ENCODE data around the gene GNAO1.

GNAO1 gene

DNA sequence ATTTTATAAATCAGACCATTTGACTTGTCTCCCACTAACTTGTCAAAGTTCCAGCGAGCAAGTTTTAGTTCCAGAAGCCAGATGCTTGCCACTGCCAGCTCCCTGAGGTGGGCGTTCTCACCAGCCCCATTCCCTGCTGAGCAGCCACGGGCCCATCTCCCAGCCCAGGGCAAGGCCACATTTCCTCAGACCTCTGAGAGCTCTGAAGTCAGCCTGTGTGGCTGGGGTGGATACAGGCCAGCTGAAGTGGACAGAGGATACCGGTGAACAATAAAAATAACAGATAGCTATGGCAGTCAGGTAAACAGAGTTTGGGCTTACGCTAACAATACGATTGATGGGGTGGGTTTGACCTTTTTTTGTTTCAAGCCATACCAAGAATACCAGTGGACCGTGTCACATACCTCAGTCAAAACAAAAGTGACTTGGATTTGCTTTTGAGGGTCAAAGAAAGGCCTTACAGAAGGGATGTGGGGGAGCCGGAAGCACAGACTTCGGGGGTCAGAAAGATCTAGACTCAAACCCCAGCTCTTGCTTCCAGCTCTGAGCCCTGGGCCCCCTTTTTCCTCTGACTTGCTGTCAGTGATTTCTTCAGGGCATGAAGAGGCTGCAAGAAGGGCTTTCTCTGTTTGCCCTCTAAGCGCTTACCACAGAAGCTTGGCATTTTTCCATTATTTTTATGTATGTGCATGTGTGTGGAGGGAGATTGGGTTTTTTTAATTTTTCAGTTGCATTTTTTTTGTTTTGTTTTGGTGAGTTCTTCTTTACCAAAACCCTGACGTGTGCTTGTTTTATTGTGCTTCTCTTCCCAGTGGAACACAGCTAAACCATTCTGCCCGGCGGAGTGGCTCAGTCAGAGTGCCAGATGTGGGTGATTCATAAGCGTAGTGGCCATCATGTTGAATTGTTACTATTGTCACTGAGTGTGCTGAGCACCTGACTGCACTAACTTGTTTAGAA is 109.9 kb downstream of the GNAO1 start:
- no peaks in the 10 kb centered on the region for H3K36me3 ChIP-seq (ENCODE audit: control insufficient read depth, insufficient read depth, low read length)
- H3K27me3 ChIP-seq (ENCODE audit: control insufficient read depth, insufficient read depth, low read length): 0 out of 2 replicates have a peak, but pooled peaks cover 3% of the 10 kb centered on the region
- H3K9me3 ChIP-seq (ENCODE audit: control insufficient read depth, insufficient read depth, low read length): no peaks in the 10 kb centered on the region
- H3K27ac ChIP-seq (ENCODE audit: low read depth, low read length): no peak overlapping the region
- no peak overlapping the region for H3K9ac ChIP-seq (ENCODE audit: low read depth, low read length)
- H3K4me3 ChIP-seq (ENCODE audit: low read depth, low read length): no peak overlapping the region
- H3K4me1 ChIP-seq (ENCODE audit: control insufficient read depth, insufficient read depth, low read length): peaks cover 21% of the 10 kb centered on the region

- no peaks in the 10 kb centered on the region for H3K36me3 ChIP-seq (ENCODE audit: control insufficient read depth, insufficient read depth, low read length)
- H3K4me3 ChIP-seq (ENCODE audit: low read depth, low read length): no peak overlapping the region
- H3K27ac ChIP-seq (ENCODE audit: low read depth, low read length): no peak overlapping the region
- H3K4me1 ChIP-seq (ENCODE audit: control insufficient read depth, insufficient read depth, low read length): peaks cover 10% of the 10 kb centered on the region; the same call in 1 of the 2 replicates
- no peaks in the 10 kb centered on the region for H3K9me3 ChIP-seq (ENCODE audit: control insufficient read depth, insufficient read depth, low read length)
- 0 out of 2 replicates have a peak, but pooled peaks cover 2% of the 10 kb centered on the region for H3K27me3 ChIP-seq (ENCODE audit: control insufficient read depth, insufficient read depth, low read length)
- no peak overlapping the region for H3K9ac ChIP-seq (ENCODE audit: low read depth, low read length)
Observed at GRCh38 chr16:56302506-56302905, 111.2 kb downstream of the GNAO1 start.

- no peaks in the 10 kb centered on the region for H3K36me3 ChIP-seq (ENCODE audit: control insufficient read depth, insufficient read depth, low read length)
Observed at GRCh38 chr16:56303066-56303715, 111.9 kb downstream of the GNAO1 start.

GRCh38 chr16:56303880-56304279 is 112.6 kb downstream of the GNAO1 start:
- H3K9ac ChIP-seq (ENCODE audit: low read depth, low read length): no peak overlapping the region
- no peaks in the 10 kb centered on the region for H3K36me3 ChIP-seq (ENCODE audit: control insufficient read depth, insufficient read depth, low read length)
- H3K27ac ChIP-seq (ENCODE audit: low read depth, low read length): no peak overlapping the region
- H3K4me3 ChIP-seq (ENCODE audit: low read depth, low read length): no peak overlapping the region
- H3K4me1 ChIP-seq (ENCODE audit: control insufficient read depth, insufficient read depth, low read length): peaks cover 10% of the 10 kb centered on the region; the same call in 1 of the 2 replicates
- H3K9me3 ChIP-seq (ENCODE audit: control insufficient read depth, insufficient read depth, low read length): no peaks in the 10 kb centered on the region
- no peaks in the 10 kb centered on the region for H3K27me3 ChIP-seq (ENCODE audit: control insufficient read depth, insufficient read depth, low read length)

More at GRCh38 chr16:56303066-56303715, 111.9 kb downstream of the GNAO1 start:
- no peak overlapping the region for H3K4me3 ChIP-seq (ENCODE audit: low read depth, low read length)
- H3K27me3 ChIP-seq (ENCODE audit: control insufficient read depth, insufficient read depth, low read length): no peaks in the 10 kb centered on the region
- no peak overlapping the region for H3K27ac ChIP-seq (ENCODE audit: low read depth, low read length)
- peaks cover 10% of the 10 kb centered on the region; the same call in 1 of the 2 replicates for H3K4me1 ChIP-seq (ENCODE audit: control insufficient read depth, insufficient read depth, low read length)
- H3K9me3 ChIP-seq (ENCODE audit: control insufficient read depth, insufficient read depth, low read length): no peaks in the 10 kb centered on the region
- no peak overlapping the region for H3K9ac ChIP-seq (ENCODE audit: low read depth, low read length)

GRCh38 chr16:56305956-56306565 is 114.8 kb downstream of the GNAO1 start:
- no peak overlapping the region for H3K9ac ChIP-seq (ENCODE audit: low read depth, low read length)
- H3K27me3 ChIP-seq (ENCODE audit: control insufficient read depth, insufficient read depth, low read length): no peaks in the 10 kb centered on the region
- H3K9me3 ChIP-seq (ENCODE audit: control insufficient read depth, insufficient read depth, low read length): no peaks in the 10 kb centered on the region
- no peaks in the 10 kb centered on the region for H3K36me3 ChIP-seq (ENCODE audit: control insufficient read depth, insufficient read depth, low read length)
- H3K27ac ChIP-seq (ENCODE audit: low read depth, low read length): peak overlapping the region; percentile 29
- no peak overlapping the region for H3K4me3 ChIP-seq (ENCODE audit: low read depth, low read length)
- peaks cover 10% of the 10 kb centered on the region; the same call in 1 of the 2 replicates for H3K4me1 ChIP-seq (ENCODE audit: control insufficient read depth, insufficient read depth, low read length)

- Histone ChIP-seq H3K4me3 (ENCODE audit: low read depth, low read length) (no peak overlapping the region), H3K9me3 (ENCODE audit: control insufficient read depth, insufficient read depth, low read length) (no peaks in the 10 kb centered on the region), H3K36me3 (ENCODE audit: control insufficient read depth, insufficient read depth, low read length) (no peaks in the 10 kb centered on the region), H3K9ac (ENCODE audit: low read depth, low read length) (no peak overlapping the region), H3K4me1 (ENCODE audit: control insufficient read depth, insufficient read depth, low read length) (peaks cover 10% of the 10 kb centered on the region; the same call in 1 of the 2 replicates), H3K27ac (ENCODE audit: low read depth, low read length) (no peak overlapping the region), H3K27me3 (ENCODE audit: control insufficient read depth, insufficient read depth, low read length) (no peaks in the 10 kb centered on the region)
Observed at GRCh38 chr16:56306690-56307533, 115.6 kb downstream of the GNAO1 start.

DNA sequence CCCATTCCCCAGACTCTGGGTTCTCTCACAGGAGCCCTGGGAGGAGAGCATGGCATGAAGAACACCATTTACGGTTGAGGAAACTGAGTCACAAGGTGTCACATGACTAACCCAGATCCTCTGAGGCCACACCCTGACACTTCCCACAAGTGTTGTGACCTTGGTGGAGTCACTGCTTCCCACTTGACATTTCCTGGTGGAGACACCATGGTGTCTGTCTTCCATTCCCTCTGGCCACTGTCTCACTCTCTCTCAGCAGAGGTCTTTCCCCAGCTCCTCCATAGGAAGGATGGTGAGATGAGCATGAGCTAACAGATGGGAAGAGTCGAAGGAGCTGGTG is 116.2 kb downstream of the GNAO1 start:
- no peak overlapping the region for H3K27ac ChIP-seq (ENCODE audit: low read depth, low read length)
- no peak overlapping the region for H3K9ac ChIP-seq (ENCODE audit: low read depth, low read length)
- H3K36me3 ChIP-seq (ENCODE audit: control insufficient read depth, insufficient read depth, low read length): no peaks in the 10 kb centered on the region
- peaks cover 10% of the 10 kb centered on the region; the same call in 1 of the 2 replicates for H3K4me1 ChIP-seq (ENCODE audit: control insufficient read depth, insufficient read depth, low read length)
- H3K27me3 ChIP-seq (ENCODE audit: control insufficient read depth, insufficient read depth, low read length): no peaks in the 10 kb centered on the region
- no peaks in the 10 kb centered on the region for H3K9me3 ChIP-seq (ENCODE audit: control insufficient read depth, insufficient read depth, low read length)
- H3K4me3 ChIP-seq (ENCODE audit: low read depth, low read length): no peak overlapping the region

DNA sequence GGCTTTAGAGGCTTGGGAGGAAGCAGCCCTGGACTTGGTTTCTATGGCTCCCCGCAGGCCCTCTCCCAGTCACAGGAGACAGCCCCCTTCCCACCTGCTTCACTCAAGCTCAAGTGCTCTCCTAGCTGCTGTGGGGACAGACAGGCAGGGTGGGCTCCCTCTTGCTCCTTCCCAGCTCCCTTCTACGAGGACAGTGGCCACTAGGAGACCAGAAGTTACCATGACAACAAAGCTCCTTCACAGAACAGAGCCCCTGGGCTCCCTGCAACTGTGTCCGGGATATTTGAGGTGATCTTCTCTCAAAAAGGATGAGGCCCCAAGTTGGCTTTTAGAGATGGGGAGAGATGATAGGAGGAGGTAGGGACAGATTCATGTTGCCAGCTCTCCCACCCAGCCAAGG is 117.7 kb downstream of the GNAO1 start:
- no peaks in the 10 kb centered on the region for H3K36me3 ChIP-seq (ENCODE audit: control insufficient read depth, insufficient read depth, low read length)
- peaks cover 10% of the 10 kb centered on the region; the same call in 1 of the 2 replicates for H3K4me1 ChIP-seq (ENCODE audit: control insufficient read depth, insufficient read depth, low read length)
- no peak overlapping the region for H3K9ac ChIP-seq (ENCODE audit: low read depth, low read length)
- H3K4me3 ChIP-seq (ENCODE audit: low read depth, low read length): no peak overlapping the region
- H3K27ac ChIP-seq (ENCODE audit: low read depth, low read length): no peak overlapping the region
- no peaks in the 10 kb centered on the region for H3K27me3 ChIP-seq (ENCODE audit: control insufficient read depth, insufficient read depth, low read length)
- no peaks in the 10 kb centered on the region for H3K9me3 ChIP-seq (ENCODE audit: control insufficient read depth, insufficient read depth, low read length)

GRCh38 chr16:56310690-56311089 is 119.4 kb downstream of the GNAO1 start:
- H3K4me1 ChIP-seq (ENCODE audit: control insufficient read depth, insufficient read depth, low read length): peaks cover 6% of the 10 kb centered on the region; the same call in 1 of the 2 replicates
- H3K27me3 ChIP-seq (ENCODE audit: control insufficient read depth, insufficient read depth, low read length): no peaks in the 10 kb centered on the region; the same call in 1 of the 2 replicates
- no peak overlapping the region for H3K27ac ChIP-seq (ENCODE audit: low read depth, low read length)
- H3K9ac ChIP-seq (ENCODE audit: low read depth, low read length): no peak overlapping the region
- no peaks in the 10 kb centered on the region for H3K36me3 ChIP-seq (ENCODE audit: control insufficient read depth, insufficient read depth, low read length)
- no peaks in the 10 kb centered on the region for H3K9me3 ChIP-seq (ENCODE audit: control insufficient read depth, insufficient read depth, low read length)
- H3K4me3 ChIP-seq (ENCODE audit: low read depth, low read length): no peak overlapping the region
